ENCODE measurements around the gene FABP7. TPM values are rescaled to one million over a fixed set of nuclear protein-coding genes. Genes with fewer than 3 reads are reported as not detected.

FABP7 gene
- total RNA-seq, 1 experiment from 2014 or later, result not detected

DNA sequence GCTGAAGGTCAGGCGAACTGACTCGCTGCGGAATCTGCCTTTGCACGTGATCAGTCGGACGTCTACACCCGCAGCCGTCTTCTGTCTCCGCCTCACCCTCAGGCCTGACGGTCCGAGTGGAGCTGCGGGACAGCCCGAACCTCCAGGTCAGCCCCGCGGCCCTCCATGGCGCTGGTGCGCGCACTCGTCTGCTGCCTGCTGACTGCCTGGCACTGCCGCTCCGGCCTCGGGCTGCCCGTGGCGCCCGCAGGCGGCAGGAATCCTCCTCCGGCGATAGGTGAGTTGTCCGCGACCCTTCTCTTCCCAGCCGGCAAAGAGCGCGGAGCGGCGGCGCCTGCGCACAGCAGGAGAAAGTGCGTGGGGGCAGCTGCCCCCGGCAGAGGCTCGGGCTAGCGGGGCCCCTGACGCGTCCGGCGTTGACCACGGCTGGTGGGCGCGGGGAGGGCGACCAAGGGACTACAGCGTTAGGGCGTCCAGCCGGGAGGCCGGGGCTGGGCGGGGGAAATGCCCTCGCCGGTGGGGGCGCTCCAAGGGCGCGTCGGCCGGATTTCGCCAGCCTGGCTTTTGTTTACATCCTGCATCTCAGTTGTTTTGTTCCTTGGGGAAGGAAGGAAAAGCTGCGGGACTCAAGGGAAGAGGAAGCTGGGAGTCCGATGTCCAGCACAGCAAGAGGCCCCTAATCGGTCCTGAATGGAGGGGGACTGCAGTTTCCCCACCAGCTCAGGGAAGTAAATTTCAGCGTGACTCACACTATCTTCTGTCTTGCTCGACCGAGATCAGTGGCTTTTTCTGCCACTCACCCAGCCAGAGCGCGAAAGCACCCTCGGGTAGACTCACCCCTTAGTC is 9.9 kb downstream of the FABP7 start, which contains the start of gene SMPDL3A:
SMPDL3A (plus strand) TSS at position 77 of the 846 bp plus-strand sequence; CDS start at position 166, 89 bp downstream.
- H3F3A ChIP-seq (ENCODE audit: low read length, unreplicated experiment), result no peaks in the 10 kb centered on the region
- H3K9ac ChIP-seq (ENCODE audit: low read length), result peak within 1 kb of the TSS; percentile 79
- peak within 1 kb of the TSS; percentile 88 for H3K4me3 ChIP-seq (ENCODE audit: low read length)
- H2AFZ ChIP-seq (ENCODE audit: low read length), result peak within 1 kb of the TSS; percentile 96
- peak within 1 kb of the TSS; percentile 97 for H3K4me2 ChIP-seq (ENCODE audit: low read length)
- BruUV-seq (replicated peaks), result no TSS peak
- ChIA-PET CTCF (interaction anchor here (0.6 to 1.0 kb wide), 2 partner anchors 9 to 49 kb away, joined by 3 to 7 read pairs; no protein-coding TSS in a partner anchor), POLR2A (ENCODE audit: unreplicated experiment) (interaction anchor here (0.6 to 0.9 kb wide), 5 partner anchors 9 to 165 kb away, joined by 3 to 8 read pairs (median 4); no protein-coding TSS in a partner anchor)
- DNase-seq, result peak; percentile 72
- TF ChIP-seq EZH2phosphoT487 (IDR thresholded peaks at IDR 0.05; ENCODE audit: borderline replicate concordance, low read length), result no peak
- TF ChIP-seq, protein P1, sequence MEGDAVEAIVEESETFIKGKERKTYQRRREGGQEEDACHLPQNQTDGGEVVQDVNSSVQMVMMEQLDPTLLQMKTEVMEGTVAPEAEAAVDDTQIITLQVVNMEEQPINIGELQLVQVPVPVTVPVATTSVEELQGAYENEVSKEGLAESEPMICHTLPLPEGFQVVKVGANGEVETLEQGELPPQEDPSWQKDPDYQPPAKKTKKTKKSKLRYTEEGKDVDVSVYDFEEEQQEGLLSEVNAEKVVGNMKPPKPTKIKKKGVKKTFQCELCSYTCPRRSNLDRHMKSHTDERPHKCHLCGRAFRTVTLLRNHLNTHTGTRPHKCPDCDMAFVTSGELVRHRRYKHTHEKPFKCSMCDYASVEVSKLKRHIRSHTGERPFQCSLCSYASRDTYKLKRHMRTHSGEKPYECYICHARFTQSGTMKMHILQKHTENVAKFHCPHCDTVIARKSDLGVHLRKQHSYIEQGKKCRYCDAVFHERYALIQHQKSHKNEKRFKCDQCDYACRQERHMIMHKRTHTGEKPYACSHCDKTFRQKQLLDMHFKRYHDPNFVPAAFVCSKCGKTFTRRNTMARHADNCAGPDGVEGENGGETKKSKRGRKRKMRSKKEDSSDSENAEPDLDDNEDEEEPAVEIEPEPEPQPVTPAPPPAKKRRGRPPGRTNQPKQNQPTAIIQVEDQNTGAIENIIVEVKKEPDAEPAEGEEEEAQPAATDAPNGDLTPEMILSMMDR (conservative IDR thresholded peaks at IDR 0.05; ENCODE audit: low read depth, low read length), result peak; percentile 63
- H3K27me3 ChIP-seq (ENCODE audit: low read length), result no peaks in the 10 kb centered on the region
- H3K9me2 ChIP-seq (replicated peaks; ENCODE audit: low read length), result no peaks in the 10 kb centered on the region
- no peaks in the 10 kb centered on the region for H4K20me1 ChIP-seq (ENCODE audit: low read length)
- no peaks in the 10 kb centered on the region for H3K9me3 ChIP-seq (ENCODE audit: low read length)
- peaks cover 26% of the 10 kb centered on the region for H3K79me2 ChIP-seq (ENCODE audit: low read length)
- peaks cover 27% of the 10 kb centered on the region for H3K4me1 ChIP-seq (ENCODE audit: insufficient read depth, low read length)
- intact Hi-C loops (cut with micrococcal nuclease), result loop anchor here (5.0 kb wide), 2 partner anchors 48 to 57 kb away; no protein-coding TSS in a partner anchor
- ATAC-seq, result peak; percentile 73
- peak within 1 kb of the TSS; percentile 80 for H3K27ac ChIP-seq (ENCODE audit: low read length)
- no peaks in the 10 kb centered on the region for H3K36me3 ChIP-seq (ENCODE audit: low read depth, low read length)

DNA sequence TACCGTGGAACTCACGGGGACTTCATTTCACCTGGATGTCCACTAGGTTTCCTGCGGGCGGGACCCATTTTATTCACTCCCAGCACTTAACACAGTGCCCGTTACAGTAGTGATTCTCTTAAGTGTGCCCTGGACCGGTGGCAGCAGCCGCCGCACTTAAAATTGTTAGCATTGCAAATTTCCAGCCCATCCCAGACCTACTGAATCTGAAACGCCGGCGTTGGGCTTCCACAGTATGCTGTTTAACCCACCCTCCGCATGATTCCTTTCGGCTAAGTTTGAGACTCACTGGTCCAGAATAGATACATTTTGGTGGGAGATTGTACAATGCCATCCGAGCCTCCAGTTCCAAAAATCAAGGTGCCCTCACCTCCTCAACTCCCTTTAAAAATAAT is 10.5 kb downstream of the FABP7 start:
- Histone ChIP-seq H3K9ac (ENCODE audit: low read length) (peak overlapping the region; percentile 79), H3K36me3 (ENCODE audit: low read depth, low read length) (no peaks in the 10 kb centered on the region), H3K4me2 (ENCODE audit: low read length) (peak overlapping the region; percentile 97), H3K27ac (ENCODE audit: low read length) (peak overlapping the region; percentile 80), H4K20me1 (ENCODE audit: low read length) (no peaks in the 10 kb centered on the region), H3K9me2 (replicated peaks; ENCODE audit: low read length) (no peaks in the 10 kb centered on the region), H3K79me2 (ENCODE audit: low read length) (peaks cover 26% of the 10 kb centered on the region), H3K27me3 (ENCODE audit: low read length) (no peaks in the 10 kb centered on the region), H3K4me3 (ENCODE audit: low read length) (peak overlapping the region; percentile 88), H3K4me1 (ENCODE audit: insufficient read depth, low read length) (peaks cover 27% of the 10 kb centered on the region), H3F3A (ENCODE audit: low read length, unreplicated experiment) (no peaks in the 10 kb centered on the region), H3K9me3 (ENCODE audit: low read length) (no peaks in the 10 kb centered on the region), H2AFZ (ENCODE audit: low read length) (peak overlapping the region; percentile 96)
- no peak for DNase-seq
- CTCF ChIA-PET, result interaction anchor here (1.0 kb wide), 1 partner anchor 8 kb away, joined by 7 read pairs; no protein-coding TSS in a partner anchor
- ATAC-seq, result peak; percentile 42
- no TSS peak for BruUV-seq (replicated peaks)
- POLR2A ChIA-PET (ENCODE audit: unreplicated experiment), result interaction anchor here (0.7 to 0.9 kb wide), 2 partner anchors 8 to 49 kb away, joined by 4 to 8 read pairs; no protein-coding TSS in a partner anchor
- intact Hi-C loops (cut with micrococcal nuclease), result no loop called here
- TF ChIP-seq, protein P1 (conservative IDR thresholded peaks at IDR 0.05; ENCODE audit: low read depth, low read length), result no peak
- TF ChIP-seq EZH2phosphoT487 (IDR thresholded peaks at IDR 0.05; ENCODE audit: borderline replicate concordance, low read length), result no peak
- TF ChIP-seq EZH2 (IDR thresholded peaks at IDR 0.05; ENCODE audit: low read length, unreplicated experiment), result no peak
